ENCODE data around the gene MAS1. TPM values are rescaled to one million over a fixed set of nuclear protein-coding genes. Genes with fewer than 3 reads are reported as not detected.

Gene MAS1
- total and polyA plus RNA-seq, 2 of the 13 experiments (the other 11 are each of a cell fraction or from before 2014, with no cell fraction given): not detected

- no peak for TF ChIP-seq JARID2 (CRISPR knock-in tag; IDR thresholded peaks at IDR 0.05; ENCODE audit: insufficient replicate concordance)
- no peak for TF ChIP-seq NRL (CRISPR knock-in tag; IDR thresholded peaks at IDR 0.05; ENCODE audit: borderline replicate concordance)
- no peak; the same call in 1 of the 2 replicates for TF ChIP-seq EHMT2 (IDR thresholded peaks at IDR 0.05; ENCODE audit: borderline replicate concordance, low read depth, low read length)
- TF ChIP-seq TSC22D2 (CRISPR knock-in tag; IDR thresholded peaks at IDR 0.05; ENCODE audit: borderline replicate concordance): no peak
- TF ChIP-seq TBP (CRISPR knock-in tag; IDR thresholded peaks at IDR 0.05): no peak
- TF ChIP-seq SP4 (CRISPR knock-in tag; IDR thresholded peaks at IDR 0.05): no peak
- no peak for TF ChIP-seq ZSCAN9 (CRISPR knock-in tag; IDR thresholded peaks at IDR 0.05; ENCODE audit: borderline replicate concordance)
- peak; percentile 73 for TF ChIP-seq PHF21A (CRISPR knock-in tag; IDR thresholded peaks at IDR 0.05)
- TF ChIP-seq STAG1 (CRISPR knock-in tag; IDR thresholded peaks at IDR 0.05): no peak
- TF ChIP-seq MTA1 (CRISPR knock-in tag; IDR thresholded peaks at IDR 0.05; ENCODE audit: borderline replicate concordance): no peak; the same call in 1 of the 2 replicates
- TF ChIP-seq ZNF343 (CRISPR knock-in tag; IDR thresholded peaks at IDR 0.05): no peak
- TF ChIP-seq NFATC3 (CRISPR knock-in tag; IDR thresholded peaks at IDR 0.05): no peak
- no peak for TF ChIP-seq FOXC1 (CRISPR knock-in tag; IDR thresholded peaks at IDR 0.05; ENCODE audit: borderline replicate concordance)
- no peak for TF ChIP-seq NBN (conservative IDR thresholded peaks at IDR 0.05)
- 0 out of 2 replicates have a peak, but pooled peaks have one; percentile 41 for TF ChIP-seq MIER2 (CRISPR knock-in tag; IDR thresholded peaks at IDR 0.05)
- no peak for TF ChIP-seq ZNF740 (CRISPR knock-in tag; IDR thresholded peaks at IDR 0.05)
- no peak for TF ChIP-seq MATR3 (CRISPR knock-in tag; IDR thresholded peaks at IDR 0.05)
- TF ChIP-seq ZNF280B (CRISPR knock-in tag; IDR thresholded peaks at IDR 0.05; ENCODE audit: borderline replicate concordance): no peak
- no peak for TF ChIP-seq HMG20B (CRISPR knock-in tag; conservative IDR thresholded peaks at IDR 0.05)
- no peak for TF ChIP-seq MED8 (CRISPR knock-in tag; IDR thresholded peaks at IDR 0.05; ENCODE audit: insufficient replicate concordance)
- no peak for TF ChIP-seq ZNF816 (CRISPR knock-in tag; IDR thresholded peaks at IDR 0.05; ENCODE audit: borderline replicate concordance)
- TF ChIP-seq ZNF788 (CRISPR knock-in tag; IDR thresholded peaks at IDR 0.05; ENCODE audit: borderline replicate concordance): peak; percentile 54; the same call in 1 of the 2 replicates
- TF ChIP-seq REXO4 (CRISPR knock-in tag; IDR thresholded peaks at IDR 0.05; ENCODE audit: borderline replicate concordance): no peak
- no peak for TF ChIP-seq ZNF747 (CRISPR knock-in tag; IDR thresholded peaks at IDR 0.05; ENCODE audit: borderline replicate concordance)
- TF ChIP-seq ZBTB37 (CRISPR knock-in tag; IDR thresholded peaks at IDR 0.05): no peak
- no peak for TF ChIP-seq YEATS4 (CRISPR knock-in tag; IDR thresholded peaks at IDR 0.05; ENCODE audit: borderline replicate concordance)
- TF ChIP-seq CBX2 (IDR thresholded peaks at IDR 0.05; ENCODE audit: low read depth, low read length): no peak
- TF ChIP-seq CBX2 (CRISPR knock-in tag; IDR thresholded peaks at IDR 0.05; ENCODE audit: low read depth): no peak
- no peak for TF ChIP-seq GTF3A (CRISPR knock-in tag; conservative IDR thresholded peaks at IDR 0.05)
- TF ChIP-seq ZNF777 (CRISPR knock-in tag; IDR thresholded peaks at IDR 0.05): no peak
- no peak for TF ChIP-seq ZKSCAN5 (CRISPR knock-in tag; IDR thresholded peaks at IDR 0.05)
These were observed 15.6 kb upstream of the MAS1 start (continued) for GRCh38 chr6:159875194-159875593.

All from HepG2 (cell line).